Measurements from ENCODE around the gene TUSC2. TPM values are rescaled to one million over a fixed set of nuclear protein-coding genes. Genes with fewer than 3 reads are reported as not detected.

TUSC2 gene
- total and polyA plus RNA-seq, 2 of the 13 experiments (the other 11 are each of a cell fraction or from before 2014, with no cell fraction given) = 36.7 to 39.1 TPM

- no peaks in the 10 kb centered on the region for H3K9me3 ChIP-seq (ENCODE audit: low read length)
- no peak for ATAC-seq
- no peak overlapping the region for H3K4me3 ChIP-seq (replicated peaks in 1 of 3; ENCODE audit: insufficient read depth in 1 of 3, low read depth in 2 of 3, low read length in 3 of 3)
- in situ Hi-C loops (cut with HindIII; ENCODE audit: extremely low pct_ligation_motif_present, low pct_unique_long_range_greater_than_20kb) (no loop called here), intact Hi-C loops (cut with micrococcal nuclease; ENCODE audit: unreplicated experiment) (no loop called here)
- peaks cover 6% of the 10 kb centered on the region for H3K4me1 ChIP-seq (ENCODE audit: insufficient read depth, low read length)
- no peak for FAIRE-seq
- DNase-seq (ENCODE audit: low spot score) = no peak
- no TSS peak for BruUV-seq (replicated peaks)
- POLR2A ChIA-PET = no interaction called here
- no peak overlapping the region for H3K4me2 ChIP-seq (ENCODE audit: low read depth, low read length)
- H4K20me1 ChIP-seq (ENCODE audit: insufficient read depth, low read length) = no peaks in the 10 kb centered on the region
- no peaks in the 10 kb centered on the region for H3K36me3 ChIP-seq (replicated peaks in 1 of 2; ENCODE audit: control insufficient read depth in 1 of 2, insufficient read depth in 2 of 2, low read length in 2 of 2)
- CTCF ChIA-PET (ENCODE audit: low intra/inter-chr PET ratio, low total read pairs) = no interaction called here
- H3K79me2 ChIP-seq (ENCODE audit: insufficient read depth, low read length) = no peaks in the 10 kb centered on the region
- H3K27me3 ChIP-seq (ENCODE audit: control insufficient read depth in 1 of 2, insufficient read depth in 2 of 2, low read length in 2 of 2) = peaks cover 15 to 57% of the 10 kb centered on the region in 2 experiments; a peak in 4 of 5 replicates
- H3K9ac ChIP-seq (ENCODE audit: insufficient read depth, low read depth, low read length) = no peak overlapping the region
- no peak overlapping the region for H2AFZ ChIP-seq (ENCODE audit: low read length)
- 78% methylated on average over 47 of the region's 48 CpGs for WGBS (ENCODE audit: low lambda C conversion rate)
- H3K27ac ChIP-seq (ENCODE audit: extremely low read length, insufficient read depth, low read length) = no peak overlapping the region
- TF ChIP-seq FOXP1 (IDR thresholded peaks at IDR 0.05) (no peak), FOXP1 (CRISPR knock-in tag; IDR thresholded peaks at IDR 0.05) (no peak), ZNF251 (CRISPR knock-in tag; IDR thresholded peaks at IDR 0.05) (no peak), TOPORS (CRISPR knock-in tag; IDR thresholded peaks at IDR 0.05) (no peak), SNRNP70 (IDR thresholded peaks at IDR 0.05; ENCODE audit: low read depth, low read length) (no peak), RBAK (CRISPR knock-in tag; IDR thresholded peaks at IDR 0.05) (no peak), HNRNPK (IDR thresholded peaks at IDR 0.05; ENCODE audit: low read depth, low read length, poor library complexity, severe bottlenecking) (peak; percentile 28), FOXO4 (CRISPR knock-in tag; conservative IDR thresholded peaks at IDR 0.05) (no peak), ZNF615 (CRISPR knock-in tag; IDR thresholded peaks at IDR 0.05; ENCODE audit: borderline replicate concordance) (no peak), PREB (CRISPR knock-in tag; IDR thresholded peaks at IDR 0.05) (no peak), KAT2B (IDR thresholded peaks at IDR 0.05; ENCODE audit: borderline replicate concordance, low read depth, low read length) (no peak), NR2F1 (CRISPR knock-in tag; IDR thresholded peaks at IDR 0.05) (no peak), ARID2 (CRISPR knock-in tag; IDR thresholded peaks at IDR 0.05; ENCODE audit: borderline replicate concordance) (no peak), ZNF30 (CRISPR knock-in tag; IDR thresholded peaks at IDR 0.05) (no peak), ARID5B (CRISPR knock-in tag; IDR thresholded peaks at IDR 0.05) (no peak)
- TF ChIP-seq, protein P1, sequence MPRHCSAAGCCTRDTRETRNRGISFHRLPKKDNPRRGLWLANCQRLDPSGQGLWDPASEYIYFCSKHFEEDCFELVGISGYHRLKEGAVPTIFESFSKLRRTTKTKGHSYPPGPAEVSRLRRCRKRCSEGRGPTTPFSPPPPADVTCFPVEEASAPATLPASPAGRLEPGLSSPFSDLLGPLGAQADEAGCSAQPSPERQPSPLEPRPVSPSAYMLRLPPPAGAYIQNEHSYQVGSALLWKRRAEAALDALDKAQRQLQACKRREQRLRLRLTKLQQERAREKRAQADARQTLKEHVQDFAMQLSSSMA (CRISPR knock-in tag; IDR thresholded peaks at IDR 0.05) = no peak
Measured at GRCh38 chr3:50364573-50365079, 36.6 kb upstream of the TUSC2 start.

All from HepG2 (cell line).